HCT116 (cell line): ENCODE data around the gene ATM. TPM values are rescaled to one million over a fixed set of nuclear protein-coding genes. Genes with fewer than 3 reads are reported as not detected.

Experiments
- ATAC-seq: fragments of 200-7000 bp; cut with Tn5 transposase; 2 replicates; pipeline ENCODE4 v1.9.1; 2020; ENCODE audit warnings: mild to moderate bottlenecking, moderate library complexity
- BruUV-seq: library from RNA; stranded (reverse); fragments of 400-500 nt; replicated peaks from 2 replicates; lab custom pipeline; 2021; lab: Mats Ljungman, UMichigan
- CTCF ChIA-PET: fragments of 300-600 bp; sonication (Branson Sonifier 250); formaldehyde crosslinking; loops from one replicate; lab custom pipeline; 2021; ENCODE audit warnings: antibody characterized with exemption; lab: Charles Lee
- POLR2A ChIA-PET: fragments of 300-600, 350-600 bp; sonication (Branson Sonifier 250); formaldehyde crosslinking; loops from one replicate; lab custom pipeline; 2021; ENCODE audit warnings: antibody characterized with exemption; lab: Charles Lee
- RAD21 ChIA-PET, 2 experiments: fragments of 300-600 bp; sonication (Branson Sonifier 250); formaldehyde crosslinking; loops; one replicate each; lab custom pipeline; 2023; ENCODE audit warnings: low total read pairs in 2 of 2; ENCODE audit not compliant: uncharacterized antibody in 2 of 2, unreplicated experiment in 2 of 2, low non-redundant PET in 1 of 2; lab: Charles Lee
- DNase-seq: peaks from one replicate; pipeline ENCODE4 v3.0.0-alpha.2; 2010; ENCODE audit warnings: low read depth, low spot score
- H2AFZ ChIP-seq: fragments of 200-600 bp; shearing (Covaris generic), sonication (generic); 2 replicates; pipeline ENCODE4 v1.6.1; 2017; ENCODE audit warnings: low read depth, mixed run types, mixed read lengths, antibody characterized with exemption, low read length; ENCODE audit not compliant: poor library complexity, severe bottlenecking
- H3K27ac ChIP-seq: 2 replicates; pipeline ENCODE4 v1.5.1; 2012; ENCODE audit warnings: low read depth, low read length
- H3K27me3 ChIP-seq: fragments of 200-600 bp; sonication (generic); 2 replicates; pipeline ENCODE4 v1.6.1; 2016; ENCODE audit warnings: mixed run types, low read length, mixed read lengths; ENCODE audit not compliant: insufficient read depth
- H3K36me3 ChIP-seq, 2 experiments: fragments of 200-500 bp in 1 of 2; fragments of 200-600 bp in 1 of 2; sonication (Bioruptor generic) in 1 of 2; sonication (generic) in 1 of 2; 2 replicates each; pipeline versions ENCODE4 v1.5.1 to v1.6.1; 2014 to 2016; ENCODE audit warnings: low read length in 2 of 2, inconsistent platforms in 1 of 2, mixed read lengths in 1 of 2, mixed run types in 1 of 2; ENCODE audit not compliant: insufficient read depth in 2 of 2, control insufficient read depth in 1 of 2
- H3K4me1 ChIP-seq, 2 experiments: fragments of 200-600 bp in 1 of 2; sonication (generic) in 1 of 2; 2 replicates each; pipeline versions ENCODE4 v1.5.1 to v1.6.1; 2012 to 2017; ENCODE audit warnings: low read length in 2 of 2, inconsistent platforms in 1 of 2, mild to moderate bottlenecking in 1 of 2, mixed read lengths in 1 of 2, mixed run types in 1 of 2, moderate library complexity in 1 of 2; ENCODE audit not compliant: insufficient read depth in 2 of 2, control insufficient read depth in 1 of 2
- H3K4me2 ChIP-seq: fragments of 200-600 bp; sonication (generic); 2 replicates; pipeline ENCODE4 v1.6.1; 2017; ENCODE audit warnings: mixed run types, low read length, mixed read lengths
- H3K4me3 ChIP-seq, 2 experiments: fragments of 200-600 bp in 1 of 2; sonication (generic) in 1 of 2; replicated peaks in 1 of 2; 2 replicates each; pipeline ENCODE4 v1.5.1; 2011 to 2016; ENCODE audit warnings: low read length in 2 of 2, control low read depth in 1 of 2, low read depth in 1 of 2, mild to moderate bottlenecking in 1 of 2, mixed read lengths in 1 of 2, mixed run types in 1 of 2
- H3K79me2 ChIP-seq: fragments of 200-600 bp; sonication (generic); 2 replicates; pipeline ENCODE4 v1.6.1; 2017; ENCODE audit warnings: mild to moderate bottlenecking, mixed run types, low read length, moderate library complexity, mixed read lengths; ENCODE audit not compliant: insufficient read depth
- H3K9ac ChIP-seq: fragments of 200-600 bp; sonication (generic); 2 replicates; pipeline ENCODE4 v1.6.1; 2016; ENCODE audit warnings: low read length, mixed read lengths
- H3K9me2 ChIP-seq: fragments of 200-600 bp; sonication (generic), shearing (Covaris generic); 2 replicates; pipeline ENCODE4 v1.6.1; 2017; ENCODE audit warnings: mixed run types, mild to moderate bottlenecking, moderate library complexity; ENCODE audit not compliant: insufficient read depth
- H3K9me3 ChIP-seq, 2 experiments: fragments of 200-500 bp in 1 of 2; fragments of 200-600 bp in 1 of 2; sonication (Bioruptor generic) in 1 of 2; sonication (generic) in 1 of 2; 2 replicates each; pipeline ENCODE4 v1.6.1; 2014 to 2017; ENCODE audit warnings: low read length in 2 of 2, mixed read lengths in 2 of 2, inconsistent platforms in 1 of 2, low read depth in 1 of 2, mild to moderate bottlenecking in 1 of 2, mixed run types in 1 of 2, moderate library complexity in 1 of 2; ENCODE audit not compliant: control insufficient read depth in 1 of 2, insufficient read depth in 1 of 2
- H4K20me1 ChIP-seq: fragments of 200-600 bp; sonication (generic), shearing (Covaris generic); 2 replicates; pipeline ENCODE4 v1.6.1; 2017; ENCODE audit warnings: mixed run types, mild to moderate bottlenecking, moderate library complexity; ENCODE audit not compliant: insufficient read depth
- CBX3 ChIP-seq: IDR thresholded peaks from 2 replicates; pipeline ENCODE4 v1.6.1; 2012; ENCODE audit warnings: low read depth
- CEBPB ChIP-seq: IDR thresholded peaks from 2 replicates; pipeline ENCODE4 v1.6.1; 2012; ENCODE audit warnings: low read depth
- EGR1 ChIP-seq: IDR thresholded peaks from 2 replicates; pipeline ENCODE4 v1.6.1; 2012; ENCODE audit warnings: low read depth
- FOSL1 ChIP-seq: IDR thresholded peaks from 2 replicates; pipeline ENCODE4 v1.6.1; 2012; ENCODE audit warnings: low read depth
- JUND ChIP-seq: IDR thresholded peaks from 2 replicates; pipeline ENCODE4 v1.6.1; 2012
- POLR2AphosphoS5 ChIP-seq: IDR thresholded peaks from 2 replicates; pipeline ENCODE4 v1.6.1; 2011; ENCODE audit warnings: mild to moderate bottlenecking, low read depth, low read length, moderate library complexity
- RAD21 ChIP-seq: IDR thresholded peaks from 2 replicates; pipeline ENCODE4 v1.6.1; 2012; ENCODE audit warnings: low read depth, mild to moderate bottlenecking
- SIN3A ChIP-seq: IDR thresholded peaks from 2 replicates; pipeline ENCODE4 v1.6.1; 2012; ENCODE audit warnings: low read depth
- TCF7L2 ChIP-seq: IDR thresholded peaks from 2 replicates; pipeline ENCODE4 v1.7.0; 2011; ENCODE audit warnings: borderline replicate concordance, inconsistent platforms; ENCODE audit not compliant: insufficient read depth, insufficient read length; ENCODE audit errors: extremely low read depth
- YY1 ChIP-seq: IDR thresholded peaks from 2 replicates; pipeline ENCODE4 v1.6.1; 2011; ENCODE audit warnings: low read length, low read depth, moderate library complexity, mild to moderate bottlenecking; ENCODE audit not compliant: insufficient replicate concordance; ENCODE audit errors: extremely low read depth
- ZFX ChIP-seq: fragments of 450-650 bp; IDR thresholded peaks from 2 replicates; pipeline ENCODE4 v1.6.1; 2017
- ZNF274 ChIP-seq: fragments of 200-500 bp; sonication (Bioruptor generic); IDR thresholded peaks from 2 replicates; pipeline ENCODE4 v1.6.1; 2014; ENCODE audit warnings: mild to moderate bottlenecking, low read depth, low read length, inconsistent platforms
- intact Hi-C: fragments of 100-400 bp; cut with micrococcal nuclease; formaldehyde crosslinking; loops from 2 replicates; pipeline ENCODE4 v1.10.0; 2022
- total RNA-seq: library from RNA; stranded (reverse); gene quantifications from one replicate; pipeline ENCODE4 v1.2.1, GENCODE V29; 2021; ENCODE audit not compliant: unreplicated experiment
- TF ChIP-seq, protein P1 (sequence below): IDR thresholded peaks from 2 replicates; pipeline ENCODE4 v1.6.1; 2012; ENCODE audit warnings: low read depth

ATM gene
- total RNA-seq, 1 experiment from 2014 or later, result 32.2 TPM

GRCh38 chr11:108333403-108333899 lies 110.6 kb downstream of the ATM start (continued):
- TF ChIP-seq, protein P1, sequence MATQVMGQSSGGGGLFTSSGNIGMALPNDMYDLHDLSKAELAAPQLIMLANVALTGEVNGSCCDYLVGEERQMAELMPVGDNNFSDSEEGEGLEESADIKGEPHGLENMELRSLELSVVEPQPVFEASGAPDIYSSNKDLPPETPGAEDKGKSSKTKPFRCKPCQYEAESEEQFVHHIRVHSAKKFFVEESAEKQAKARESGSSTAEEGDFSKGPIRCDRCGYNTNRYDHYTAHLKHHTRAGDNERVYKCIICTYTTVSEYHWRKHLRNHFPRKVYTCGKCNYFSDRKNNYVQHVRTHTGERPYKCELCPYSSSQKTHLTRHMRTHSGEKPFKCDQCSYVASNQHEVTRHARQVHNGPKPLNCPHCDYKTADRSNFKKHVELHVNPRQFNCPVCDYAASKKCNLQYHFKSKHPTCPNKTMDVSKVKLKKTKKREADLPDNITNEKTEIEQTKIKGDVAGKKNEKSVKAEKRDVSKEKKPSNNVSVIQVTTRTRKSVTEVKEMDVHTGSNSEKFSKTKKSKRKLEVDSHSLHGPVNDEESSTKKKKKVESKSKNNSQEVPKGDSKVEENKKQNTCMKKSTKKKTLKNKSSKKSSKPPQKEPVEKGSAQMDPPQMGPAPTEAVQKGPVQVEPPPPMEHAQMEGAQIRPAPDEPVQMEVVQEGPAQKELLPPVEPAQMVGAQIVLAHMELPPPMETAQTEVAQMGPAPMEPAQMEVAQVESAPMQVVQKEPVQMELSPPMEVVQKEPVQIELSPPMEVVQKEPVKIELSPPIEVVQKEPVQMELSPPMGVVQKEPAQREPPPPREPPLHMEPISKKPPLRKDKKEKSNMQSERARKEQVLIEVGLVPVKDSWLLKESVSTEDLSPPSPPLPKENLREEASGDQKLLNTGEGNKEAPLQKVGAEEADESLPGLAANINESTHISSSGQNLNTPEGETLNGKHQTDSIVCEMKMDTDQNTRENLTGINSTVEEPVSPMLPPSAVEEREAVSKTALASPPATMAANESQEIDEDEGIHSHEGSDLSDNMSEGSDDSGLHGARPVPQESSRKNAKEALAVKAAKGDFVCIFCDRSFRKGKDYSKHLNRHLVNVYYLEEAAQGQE, result no peak
- TF ChIP-seq ZFX, result no peak
- no peak for TF ChIP-seq TCF7L2
- no peak for TF ChIP-seq EGR1
- TF ChIP-seq POLR2AphosphoS5, result no peak
- TF ChIP-seq SIN3A, result no peak
- no peak for TF ChIP-seq CEBPB
- TF ChIP-seq FOSL1, result no peak
- no peak for TF ChIP-seq CBX3
- no peak for TF ChIP-seq RAD21
- TF ChIP-seq YY1, result no peak
- TF ChIP-seq ZNF274, result no peak

DNA sequence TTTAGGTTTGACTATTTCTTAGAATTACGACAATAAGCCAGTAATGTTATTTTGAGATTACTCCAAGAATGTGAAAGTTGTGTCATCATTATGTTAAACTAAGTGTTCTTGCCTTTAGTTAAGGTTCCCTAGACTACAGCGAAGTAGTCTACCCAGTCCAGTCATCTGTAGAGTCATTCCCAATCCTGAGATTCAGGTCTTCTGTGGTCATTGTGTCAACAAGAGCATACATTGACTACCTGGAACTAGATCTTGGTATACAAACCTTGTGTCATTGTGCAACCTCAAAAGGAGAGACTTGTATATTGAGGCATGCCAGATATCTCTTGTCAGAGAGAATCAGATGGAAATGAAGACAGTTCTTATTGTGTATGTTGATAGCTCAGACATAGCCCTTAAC lies 115.9 kb downstream of the ATM start:
- H3K4me2 ChIP-seq, result no peak overlapping the region
- no peaks in the 10 kb centered on the region for H4K20me1 ChIP-seq
- H3K4me1 ChIP-seq, result peaks cover 9 to 10% of the 10 kb centered on the region in 2 experiments
- no TSS peak for BruUV-seq
- peaks cover 5 to 7% of the 10 kb centered on the region in 2 experiments; a peak in 2 of 4 replicates for H3K36me3 ChIP-seq
- H3K27ac ChIP-seq, result no peak overlapping the region
- H3K9me3 ChIP-seq, result no peaks in the 10 kb centered on the region
- TF ChIP-seq JUND (no peak), POLR2AphosphoS5 (no peak), TCF7L2 (no peak)
- TF ChIP-seq, all 23 proteins: peak for 0
- CTCF ChIA-PET, result no interaction called here
- Histone ChIP-seq H2AFZ (no peak overlapping the region), H3K27me3 (no peaks in the 10 kb centered on the region), H3K9ac (no peak overlapping the region), H3K9me2 (no peaks in the 10 kb centered on the region), H3K4me3 (no peak overlapping the region), H3K79me2 (no peaks in the 10 kb centered on the region)
- RAD21 ChIA-PET, result no interaction called here
- POLR2A ChIA-PET, result no interaction called here
- DNase-seq, result no peak
- intact Hi-C loops, result no loop called here
- ATAC-seq, result no peak
